HG02798 (cell line): Measurements from ENCODE around the gene SASH3.

ENCODE experiments used
- ATAC-seq: cut with Tn5 transposase; IDR thresholded peaks from one replicate; pipeline ENCODE4 v1.9.1; 2021; ENCODE audit warnings: mild to moderate bottlenecking; ENCODE audit not compliant: unreplicated experiment, poor library complexity

SASH3 gene

GRCh38 chrX:129802863-129803262 is 23.1 kb downstream of the SASH3 start:
- ATAC-seq, result no peak

GRCh38 chrX:129804806-129805205 is 25.1 kb downstream of the SASH3 start:
- no peak for ATAC-seq

GRCh38 chrX:129808158-129808828 is 28.5 kb downstream of the SASH3 start:
- no peak for ATAC-seq

- ATAC-seq, result no peak
These were observed 29.4 kb downstream of the SASH3 start for GRCh38 chrX:129808829-129809796.

- ATAC-seq, result no peak
These were observed 34.1 kb downstream of the SASH3 start for GRCh38 chrX:129813662-129814368.

- no peak for ATAC-seq
These were observed 38.4 kb downstream of the SASH3 start for GRCh38 chrX:129818123-129818522.

GRCh38 chrX:129823115-129823514 is 43.4 kb downstream of the SASH3 start:
- ATAC-seq, result peak; percentile 62

GRCh38 chrX:129823522-129823921 is 43.8 kb downstream of the SASH3 start:
- no peak for ATAC-seq

- no peak for ATAC-seq
These were observed 44.9 kb downstream of the SASH3 start for GRCh38 chrX:129824620-129825019.

- ATAC-seq, result no peak
These were observed 46.2 kb downstream of the SASH3 start for GRCh38 chrX:129825746-129826505.

GRCh38 chrX:129830494-129830893 is 50.7 kb downstream of the SASH3 start:
- no peak for ATAC-seq

GRCh38 chrX:129831091-129831885 is 51.5 kb downstream of the SASH3 start:
- ATAC-seq, result no peak

GRCh38 chrX:129833153-129833990 is 53.6 kb downstream of the SASH3 start:
- ATAC-seq, result no peak

GRCh38 chrX:129836827-129837226 is 57.1 kb downstream of the SASH3 start:
- ATAC-seq, result no peak

GRCh38 chrX:129840344-129840743 is 60.6 kb downstream of the SASH3 start:
- no peak for ATAC-seq

- no peak for ATAC-seq
These were observed 62.9 kb downstream of the SASH3 start for GRCh38 chrX:129842510-129843208.

- no peak for ATAC-seq
These were observed 63.4 kb downstream of the SASH3 start for GRCh38 chrX:129843209-129843458.
